ENCODE data around the gene LCK. TPM values are rescaled to one million over a fixed set of nuclear protein-coding genes. Genes with fewer than 3 reads are reported as not detected.

LCK gene
- total RNA-seq, 1 experiment from 2014 or later, result 0.57 TPM

- ChIA-PET POLR2A (no interaction called here), CTCF (no interaction called here)
- BruUV-seq (replicated peaks), result no TSS peak
- intact Hi-C loops (cut with micrococcal nuclease; ENCODE audit: unreplicated experiment) (no loop called here), in situ Hi-C loops (cut with HindIII; ENCODE audit: low pct_unique_long_range_greater_than_20kb, low sequenced_read_pairs) (no loop called here)
- H3K4me3 ChIP-seq (ENCODE audit: low read depth in 2 of 2, low read length in 2 of 2), result no peak overlapping the region
- DNase-seq (ENCODE audit: low read depth, low spot score) (no peak), ATAC-seq (no peak)
- no peaks in the 10 kb centered on the region for H3K27me3 ChIP-seq (ENCODE audit: control insufficient read depth, insufficient read depth, low read length)
- no peak overlapping the region for H3K27ac ChIP-seq (ENCODE audit: low read length)
- TF ChIP-seq REST (IDR thresholded peaks at IDR 0.05; ENCODE audit: insufficient read depth in 1 of 2, low read depth in 2 of 2, low read length in 1 of 2) (no peak), POLR2AphosphoS5 (IDR thresholded peaks at IDR 0.05; ENCODE audit: low read depth, low read length) (no peak), TCF7L2 (IDR thresholded peaks at IDR 0.05; ENCODE audit: low read depth, low read length) (no peak), CTCF (IDR thresholded peaks at IDR 0.05) (no peak), SIN3A (IDR thresholded peaks at IDR 0.05; ENCODE audit: borderline replicate concordance, insufficient read depth, low read depth, low read length) (no peak)
- no peaks in the 10 kb centered on the region for H3K9me3 ChIP-seq (ENCODE audit: control insufficient read depth, insufficient read depth, low read depth, low read length)
- peaks cover 4% of the 10 kb centered on the region; the same call in 1 of the 2 replicates for H3K4me1 ChIP-seq (ENCODE audit: control insufficient read depth, insufficient read depth, low read length)
- peaks cover 11% of the 10 kb centered on the region for H3K36me3 ChIP-seq (ENCODE audit: control insufficient read depth, insufficient read depth, low read length)
These were observed 67.2 kb downstream of the LCK start for GRCh38 chr1:32318127-32318869.

DNA sequence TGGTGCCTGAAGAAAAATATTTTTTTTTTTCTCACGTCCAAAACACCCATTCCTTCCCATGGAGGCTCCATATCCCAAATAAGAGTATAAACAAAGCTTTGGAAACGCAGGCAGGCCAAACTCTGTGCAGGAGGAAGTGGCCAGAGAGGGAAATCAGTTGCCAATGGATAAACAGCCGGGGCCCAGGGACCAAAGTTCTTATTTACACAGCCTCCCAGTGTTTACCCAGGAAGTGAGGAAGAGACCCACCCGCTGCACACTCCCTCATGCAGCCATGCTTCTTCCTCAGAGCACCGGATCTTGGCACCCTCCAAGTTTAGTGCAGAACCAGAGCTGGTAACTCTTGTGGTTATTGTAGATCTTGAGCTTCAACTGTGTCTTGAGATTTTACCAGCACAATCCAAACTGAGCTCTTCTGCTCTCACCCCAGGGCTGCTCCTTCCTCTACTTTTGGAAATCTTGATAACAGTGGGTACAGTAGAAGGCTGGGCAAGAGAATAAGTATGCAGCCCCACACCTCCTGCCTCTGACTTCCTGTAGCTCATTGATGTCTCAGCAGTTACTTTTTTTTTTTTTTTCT is 70.7 kb downstream of the LCK start:
- ATAC-seq (peak; percentile 72), DNase-seq (ENCODE audit: low read depth, low spot score) (peak; percentile 25)
- H3K36me3 ChIP-seq (ENCODE audit: control insufficient read depth, insufficient read depth, low read length), result peaks cover 26% of the 10 kb centered on the region
- no peaks in the 10 kb centered on the region for H3K4me1 ChIP-seq (ENCODE audit: control insufficient read depth, insufficient read depth, low read length)
- H3K27ac ChIP-seq (ENCODE audit: low read length), result no peak overlapping the region
- no TSS peak for BruUV-seq (replicated peaks)
- TF ChIP-seq SIN3A (IDR thresholded peaks at IDR 0.05; ENCODE audit: borderline replicate concordance, insufficient read depth, low read depth, low read length) (no peak), REST (IDR thresholded peaks at IDR 0.05; ENCODE audit: insufficient read depth in 1 of 2, low read depth in 2 of 2, low read length in 1 of 2) (no peak), CTCF (IDR thresholded peaks at IDR 0.05) (no peak), POLR2AphosphoS5 (IDR thresholded peaks at IDR 0.05; ENCODE audit: low read depth, low read length) (no peak)
- intact Hi-C loops (cut with micrococcal nuclease; ENCODE audit: unreplicated experiment), result no loop called here
- H3K9me3 ChIP-seq (ENCODE audit: control insufficient read depth, insufficient read depth, low read depth, low read length), result no peaks in the 10 kb centered on the region
- CTCF ChIA-PET, result interaction anchor here (0.6 kb wide), 1 partner anchor 800 kb away, joined by 4 read pairs; no protein-coding TSS in a partner anchor
- POLR2A ChIA-PET, result interaction anchor here (0.6 kb wide), 2 partner anchors 82 to 329 kb away, joined by 3 to 4 read pairs; partner anchors contain the start of gene RBBP4
- no peaks in the 10 kb centered on the region for H3K27me3 ChIP-seq (ENCODE audit: control insufficient read depth, insufficient read depth, low read length)
- in situ Hi-C loops (cut with HindIII; ENCODE audit: low pct_unique_long_range_greater_than_20kb, low sequenced_read_pairs), result no loop called here
- H3K4me3 ChIP-seq (ENCODE audit: low read depth in 2 of 2, low read length in 2 of 2), result no peak overlapping the region

Measured in Panc1 (cell line).